CD4-positive, alpha-beta T cell (primary cell): ENCODE measurements around the gene ADGRL3. TPM values are rescaled to one million over a fixed set of nuclear protein-coding genes. Genes with fewer than 3 reads are reported as not detected.

Source experiments
- ATAC-seq: fragments of 200-7000 bp; cut with Tn5 transposase; one replicate; pipeline ENCODE4 v1.10.0; 2022; ENCODE audit warnings: mild to moderate bottlenecking; ENCODE audit not compliant: poor library complexity
- CTCF ChIA-PET: fragments of 350-600 bp; sonication (Branson Sonifier 250); formaldehyde crosslinking; loops from one replicate; lab custom pipeline; 2021; ENCODE audit warnings: antibody characterized with exemption, inconsistent platforms; lab: Charles Lee
- POLR2A ChIA-PET: fragments of 350-600 bp; sonication (Branson Sonifier 250); formaldehyde crosslinking; loops from one replicate; lab custom pipeline; 2021; ENCODE audit warnings: antibody characterized with exemption, inconsistent platforms; lab: Charles Lee
- DNase-seq, 14 experiments: peaks; one replicate each; pipeline ENCODE4 v3.0.0-alpha.2; 2013 to 2020; ENCODE audit warnings: mixed read lengths in 2 of 14
- H3K27ac ChIP-seq, 2 donors: one replicate each; pipeline versions ENCODE4 v1.5.1 to v1.7.0; 2013; ENCODE audit warnings: low read length in 2 of 2, low read depth in 1 of 2, mild to moderate bottlenecking in 1 of 2
- H3K27me3 ChIP-seq, 2 experiments: 1 replicate in 1 of 2; 2 replicates in 1 of 2; pipeline versions ENCODE4 v1.6.1 to v1.7.0; 2013; ENCODE audit warnings: low read length in 2 of 2, control low read depth in 1 of 2, mild to moderate bottlenecking in 1 of 2, moderate library complexity in 1 of 2; ENCODE audit not compliant: insufficient read depth in 2 of 2, control insufficient read depth in 1 of 2
- H3K36me3 ChIP-seq: one replicate; pipeline ENCODE4 v1.6.1; 2013; ENCODE audit warnings: low read length, control low read depth; ENCODE audit not compliant: insufficient read depth
- H3K4me1 ChIP-seq: one replicate; pipeline ENCODE4 v1.6.1; 2013; ENCODE audit warnings: low read length, control low read depth; ENCODE audit not compliant: insufficient read depth
- H3K4me3 ChIP-seq: one replicate; pipeline ENCODE4 v1.5.1; 2013; ENCODE audit warnings: mild to moderate bottlenecking, low read length, moderate library complexity
- H3K9me3 ChIP-seq, 2 experiments: 1 replicate in 1 of 2; 2 replicates in 1 of 2; pipeline versions ENCODE4 v1.6.1 to v1.7.0; 2013; ENCODE audit warnings: low read length in 2 of 2, mild to moderate bottlenecking in 2 of 2, control low read depth in 1 of 2, moderate library complexity in 1 of 2; ENCODE audit not compliant: control insufficient read depth in 1 of 2, insufficient read depth in 1 of 2
- H3K27ac Mint-ChIP-seq: one replicate; pipeline ENCODE4 v1.8.0; 2020; ENCODE audit warnings: mixed read lengths
- H3K27me3 Mint-ChIP-seq: one replicate; pipeline ENCODE4 v1.8.0; 2021; ENCODE audit warnings: mixed read lengths
- H3K36me3 Mint-ChIP-seq: one replicate; pipeline ENCODE4 v1.8.0; 2021; ENCODE audit warnings: low read depth, mixed read lengths
- H3K4me1 Mint-ChIP-seq: one replicate; pipeline ENCODE4 v1.8.0; 2021; ENCODE audit warnings: low read depth, mixed read lengths
- H3K4me3 Mint-ChIP-seq: one replicate; pipeline ENCODE4 v1.8.0; 2020; ENCODE audit warnings: mild to moderate bottlenecking, mixed read lengths
- H3K9me3 Mint-ChIP-seq: one replicate; pipeline ENCODE4 v1.8.0; 2020; ENCODE audit warnings: mixed read lengths
- CTCF ChIP-seq: fragments of 200-600 bp; IDR thresholded peaks from one replicate; pipeline ENCODE4 v1.8.0; 2022; ENCODE audit warnings: antibody characterized with exemption, mild to moderate bottlenecking
- intact Hi-C, 2 experiments: fragments of 100-400 bp; cut with DNase I in 1 of 2; cut with micrococcal nuclease in 1 of 2; formaldehyde crosslinking; loops; one replicate each; pipeline versions ENCODE4 v1.15.1 to v1.9.0; 2023 to 2025; cut with DNase I, micrococcal nuclease
- total RNA-seq, 174 experiments: library from RNA in 2 of 174; stranded (reverse) in 2 of 174; gene quantifications; one replicate each; pipeline ENCODE4 v1.2.3 and lab custom pipeline; 2021 to 2026

ADGRL3 gene
- total RNA-seq, 2 experiments from 2014 or later, result not detected

- H3K4me1 ChIP-seq, result no peaks in the 10 kb centered on the region
- no peak overlapping the region for H3K4me3 ChIP-seq
- peaks cover 0 to 3% of the 10 kb centered on the region in 2 experiments for H3K9me3 ChIP-seq
- intact Hi-C loops, result no loop called here
- ChIA-PET POLR2A (no interaction called here), CTCF (no interaction called here)
- H3K27ac ChIP-seq, result no peak overlapping the region
- no peaks in the 10 kb centered on the region for H3K27me3 ChIP-seq
- no peak for ATAC-seq
- no peaks in the 10 kb centered on the region for H3K36me3 ChIP-seq
- Mint-ChIP-seq H3K9me3 (peaks cover 3% of the 10 kb centered on the region), H3K27ac (no peak overlapping the region), H3K27me3 (no peaks in the 10 kb centered on the region), H3K4me1 (no peaks in the 10 kb centered on the region), H3K36me3 (no peaks in the 10 kb centered on the region), H3K4me3 (no peak overlapping the region)
- TF ChIP-seq CTCF, result no peak
- no peak for DNase-seq
Observed at GRCh38 chr4:61478340-61478739, 278.2 kb downstream of the ADGRL3 start.

- Mint-ChIP-seq H3K9me3 (peaks cover 7% of the 10 kb centered on the region), H3K4me1 (no peaks in the 10 kb centered on the region), H3K36me3 (no peaks in the 10 kb centered on the region), H3K4me3 (no peak overlapping the region), H3K27ac (no peak overlapping the region), H3K27me3 (no peaks in the 10 kb centered on the region)
- intact Hi-C loops, result no loop called here
- H3K4me1 ChIP-seq, result no peaks in the 10 kb centered on the region
- TF ChIP-seq CTCF, result no peak
- no peaks in the 10 kb centered on the region for H3K9me3 ChIP-seq
- POLR2A ChIA-PET, result no interaction called here
- no peaks in the 10 kb centered on the region for H3K36me3 ChIP-seq
- H3K27ac ChIP-seq, result no peak overlapping the region
- CTCF ChIA-PET, result no interaction called here
- H3K27me3 ChIP-seq, result no peaks in the 10 kb centered on the region
- ATAC-seq (no peak), DNase-seq (no peak)
- H3K4me3 ChIP-seq, result no peak overlapping the region
Observed at GRCh38 chr4:61485056-61485455, 284.9 kb downstream of the ADGRL3 start.

GRCh38 chr4:61489927-61490326 lies 289.8 kb downstream of the ADGRL3 start:
- Mint-ChIP-seq H3K27me3 (no peaks in the 10 kb centered on the region), H3K4me1 (no peaks in the 10 kb centered on the region), H3K9me3 (peaks cover 12% of the 10 kb centered on the region), H3K36me3 (no peaks in the 10 kb centered on the region), H3K4me3 (no peak overlapping the region), H3K27ac (no peak overlapping the region)
- intact Hi-C loops, result no loop called here
- Histone ChIP-seq H3K4me1 (no peaks in the 10 kb centered on the region), H3K9me3 (no peaks in the 10 kb centered on the region), H3K4me3 (no peak overlapping the region), H3K27ac (no peak overlapping the region), H3K27me3 (no peaks in the 10 kb centered on the region), H3K36me3 (no peaks in the 10 kb centered on the region)
- POLR2A ChIA-PET, result no interaction called here
- CTCF ChIA-PET, result no interaction called here
- ATAC-seq, result no peak
- no peak for TF ChIP-seq CTCF
- no peak for DNase-seq
